Natural killer cell treated with Interleukin-12 subunit alpha and Interleukin-12 subunit beta and Interleukin-15 and Interleukin-18, amount 100 ng/mL, for 72 hours (primary cell): ENCODE data around the gene THSD7A. TPM values are rescaled to one million over a fixed set of nuclear protein-coding genes. Genes with fewer than 3 reads are reported as not detected.

Source experiments
- ATAC-seq, 2 donors: fragments of 150-1000 bp; cut with Tn5 transposase in 1 of 2; sonication (Bioruptor Pico), chemical (Tn5 transposase) in 1 of 2; 2 replicates each; pipeline ENCODE4 v1.10.0; 2021
- DNase-seq: peaks from one replicate; pipeline ENCODE4 v3.0.0; 2022; ENCODE audit warnings: low spot score
- H3K27ac Mint-ChIP-seq, 2 donors: 1 replicate in 1 of 2; 2 replicates in 1 of 2; pipeline ENCODE4 v1.8.0; 2022; ENCODE audit warnings: mixed read lengths in 2 of 2, mild to moderate bottlenecking in 1 of 2, moderate library complexity in 1 of 2
- H3K27me3 Mint-ChIP-seq, 2 donors: 1 replicate in 1 of 2; 2 replicates in 1 of 2; pipeline ENCODE4 v1.8.0; 2022; ENCODE audit warnings: mixed read lengths in 2 of 2
- H3K36me3 Mint-ChIP-seq: one replicate; pipeline ENCODE4 v1.8.0; 2022; ENCODE audit warnings: mixed read lengths
- H3K4me1 Mint-ChIP-seq, 2 donors: 1 replicate in 1 of 2; 2 replicates in 1 of 2; pipeline ENCODE4 v1.8.0; 2022; ENCODE audit warnings: low read depth in 2 of 2, mixed read lengths in 2 of 2, mild to moderate bottlenecking in 1 of 2
- H3K4me3 Mint-ChIP-seq: one replicate; pipeline ENCODE4 v1.8.0; 2022; ENCODE audit warnings: mixed read lengths
- H3K9me3 Mint-ChIP-seq: 2 replicates; pipeline ENCODE4 v1.8.0; 2022; ENCODE audit warnings: mixed read lengths
- total RNA-seq, 2 donors: library from RNA; stranded (reverse); gene quantifications; one replicate each; pipeline ENCODE4 v1.2.3, GENCODE V29; 2022

The THSD7A gene
- total RNA-seq, 2 donors from 2014 or later: 0.75 TPM; not detected in 1

DNA sequence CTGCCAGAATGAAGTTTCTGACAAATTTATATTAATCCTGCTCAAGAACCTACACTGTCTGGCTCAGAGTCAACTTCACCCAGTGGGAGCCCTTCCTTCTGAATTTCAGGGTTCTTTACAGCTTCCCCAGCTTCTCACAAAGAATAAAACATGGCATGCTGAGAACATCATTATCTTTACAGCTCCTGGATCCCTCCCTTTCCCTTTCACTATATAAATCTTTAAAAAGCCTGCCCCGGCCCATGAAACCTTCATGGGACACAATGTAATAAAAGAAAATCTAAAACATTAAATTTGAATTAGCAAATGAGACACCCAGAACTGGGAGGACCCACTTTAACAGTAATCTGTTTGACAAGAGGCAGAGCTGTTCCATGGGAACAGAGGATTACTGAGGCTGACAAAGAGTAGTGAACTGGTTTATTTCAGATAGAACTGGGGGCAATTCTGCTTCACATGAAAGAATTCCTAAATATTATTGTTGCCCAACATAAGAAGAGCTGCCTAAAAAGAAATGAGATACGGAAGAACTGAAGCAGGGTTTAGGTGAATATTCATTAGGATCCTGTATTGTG lies 222.8 kb downstream of the THSD7A start:
- no peaks in the 10 kb centered on the region for H3K36me3 Mint-ChIP-seq

DNA sequence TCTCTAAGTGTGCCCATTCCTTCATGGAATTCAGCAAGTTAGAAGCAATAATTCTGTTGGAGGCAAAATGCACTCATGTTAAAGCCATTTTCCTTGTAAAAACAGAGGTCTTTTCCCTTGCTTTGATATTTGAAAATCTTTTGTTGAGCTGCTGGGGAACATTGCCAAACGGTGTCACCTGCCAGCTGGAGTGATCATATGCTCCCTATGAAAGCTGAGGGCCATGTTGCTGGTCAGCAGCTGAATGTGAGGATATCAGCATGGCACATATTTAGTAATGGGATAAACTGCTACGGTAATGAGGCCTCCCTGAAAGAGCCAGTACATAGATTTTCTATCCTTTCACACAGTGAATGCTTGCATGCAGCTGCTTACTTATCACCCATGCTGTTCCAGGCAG lies 224.3 kb downstream of the THSD7A start:
- no peaks in the 10 kb centered on the region for H3K36me3 Mint-ChIP-seq
- H3K4me1 Mint-ChIP-seq: no peaks in the 10 kb centered on the region
- DNase-seq (no peak), ATAC-seq (no peak)
- H3K27me3 Mint-ChIP-seq: no peaks in the 10 kb centered on the region
- H3K9me3 Mint-ChIP-seq: peaks cover 10% of the 10 kb centered on the region
- H3K4me3 Mint-ChIP-seq: no peak overlapping the region
- H3K27ac Mint-ChIP-seq: no peak overlapping the region

More for the DNA sequence above, 222.8 kb downstream of the THSD7A start:
- ATAC-seq (no peak), DNase-seq (no peak)
- H3K4me3 Mint-ChIP-seq: no peak overlapping the region
- H3K27me3 Mint-ChIP-seq: no peaks in the 10 kb centered on the region
- no peaks in the 10 kb centered on the region for H3K4me1 Mint-ChIP-seq
- peaks cover 12% of the 10 kb centered on the region for H3K9me3 Mint-ChIP-seq
- H3K27ac Mint-ChIP-seq: no peak overlapping the region

GRCh38 chr7:11605749-11606148 lies 226.2 kb downstream of the THSD7A start:
- Mint-ChIP-seq H3K9me3 (peaks cover 9% of the 10 kb centered on the region), H3K36me3 (no peaks in the 10 kb centered on the region), H3K4me1 (no peaks in the 10 kb centered on the region), H3K27me3 (no peaks in the 10 kb centered on the region), H3K4me3 (no peak overlapping the region), H3K27ac (no peak overlapping the region)
- ATAC-seq (no peak), DNase-seq (no peak)

DNA sequence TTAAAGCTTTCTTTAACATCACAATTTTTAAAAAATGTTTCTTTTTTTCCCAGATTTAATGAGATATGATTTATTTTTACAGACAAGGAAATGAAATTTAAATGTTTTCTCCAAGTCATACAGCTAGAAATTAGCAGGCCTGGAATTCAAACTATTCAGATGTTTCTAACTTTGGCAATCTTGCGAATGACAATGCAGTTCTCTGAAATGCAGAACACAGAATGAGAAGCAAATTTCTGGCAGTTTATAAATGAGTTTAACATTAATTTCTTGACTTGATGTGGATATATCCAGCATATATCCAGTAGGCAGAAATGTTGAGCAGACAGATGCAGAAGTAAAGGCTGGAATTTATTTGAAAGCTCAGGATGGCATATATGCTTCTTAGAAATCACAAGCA lies 227.5 kb downstream of the THSD7A start:
- H3K4me1 Mint-ChIP-seq: no peaks in the 10 kb centered on the region
- no peak for ATAC-seq

DNA sequence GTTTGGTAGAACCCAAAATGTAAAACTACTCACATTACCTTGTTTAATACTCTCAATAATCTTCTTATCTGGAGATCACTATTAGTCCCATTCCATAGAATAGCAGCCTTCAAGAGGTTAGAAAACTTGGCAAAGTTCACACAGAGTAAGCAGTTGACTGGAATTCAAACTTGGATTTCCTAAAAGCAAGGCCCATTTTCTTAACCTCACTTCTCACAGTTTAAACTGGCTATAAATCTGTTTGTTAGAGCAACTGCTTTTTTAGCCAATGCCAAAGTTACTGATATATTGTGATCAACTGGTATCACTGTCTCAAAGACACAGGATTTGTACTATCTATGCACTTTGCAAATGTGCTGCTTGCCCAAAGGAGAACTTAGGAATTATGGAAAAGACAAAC lies 230.2 kb downstream of the THSD7A start:
- H3K9me3 Mint-ChIP-seq: peaks cover 13% of the 10 kb centered on the region

More for the DNA sequence above, 227.5 kb downstream of the THSD7A start:
- H3K9me3 Mint-ChIP-seq: peaks cover 9% of the 10 kb centered on the region
- H3K27ac Mint-ChIP-seq: no peak overlapping the region
- no peak for DNase-seq
- H3K27me3 Mint-ChIP-seq: no peaks in the 10 kb centered on the region
- H3K36me3 Mint-ChIP-seq: no peaks in the 10 kb centered on the region
- H3K4me3 Mint-ChIP-seq: no peak overlapping the region

DNA sequence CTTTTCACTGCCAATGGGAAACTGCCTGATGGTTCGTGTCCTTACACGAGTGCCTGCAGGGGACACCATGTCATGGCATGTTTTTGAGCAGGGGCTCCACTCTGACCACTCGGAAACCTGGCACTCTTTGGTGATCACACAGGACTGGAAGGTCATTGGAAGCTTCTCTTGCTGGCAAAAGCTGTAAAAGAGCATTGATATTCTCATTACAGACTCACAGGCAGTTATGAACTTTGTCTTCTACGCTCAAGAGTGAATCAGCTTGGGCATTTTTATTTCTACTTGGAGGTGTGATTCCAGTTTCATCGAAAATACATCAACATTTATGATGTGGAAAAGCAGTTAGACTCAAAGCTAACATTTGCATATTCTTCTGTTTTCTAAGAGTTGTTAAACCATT lies 238.7 kb downstream of the THSD7A start:
- H3K4me3 Mint-ChIP-seq: no peak overlapping the region
- H3K27me3 Mint-ChIP-seq: no peaks in the 10 kb centered on the region
- H3K36me3 Mint-ChIP-seq: no peaks in the 10 kb centered on the region
- no peak for DNase-seq
- peaks cover 16% of the 10 kb centered on the region for H3K9me3 Mint-ChIP-seq
- H3K4me1 Mint-ChIP-seq: no peaks in the 10 kb centered on the region
- no peak for ATAC-seq
- no peak overlapping the region for H3K27ac Mint-ChIP-seq

More for the DNA sequence above, 230.2 kb downstream of the THSD7A start:
- no peak for DNase-seq
- Mint-ChIP-seq H3K4me3 (no peak overlapping the region), H3K27me3 (no peaks in the 10 kb centered on the region), H3K4me1 (no peaks in the 10 kb centered on the region), H3K27ac (no peak overlapping the region), H3K36me3 (no peaks in the 10 kb centered on the region)
- no peak for ATAC-seq

DNA sequence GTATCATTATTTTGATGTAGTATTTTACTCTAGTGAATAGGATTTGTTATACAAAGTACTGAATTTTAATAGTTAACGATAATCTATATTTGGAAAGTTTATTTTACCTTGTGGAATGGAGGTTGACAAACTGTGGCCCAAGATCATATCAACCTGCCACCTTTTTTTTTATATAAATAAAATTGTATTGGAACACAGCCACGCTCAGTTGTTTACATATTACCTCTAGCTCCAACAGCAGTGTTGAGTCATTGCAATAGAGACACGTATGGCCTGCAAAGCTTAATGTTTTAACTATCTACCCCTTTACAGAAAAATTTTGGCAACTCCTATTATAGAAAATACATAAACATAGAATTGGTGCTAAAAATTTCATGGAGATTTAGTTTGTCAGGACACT lies 239.3 kb downstream of the THSD7A start:
- Mint-ChIP-seq H3K4me1 (no peaks in the 10 kb centered on the region), H3K36me3 (no peaks in the 10 kb centered on the region), H3K27me3 (no peaks in the 10 kb centered on the region), H3K9me3 (peaks cover 13% of the 10 kb centered on the region), H3K4me3 (no peak overlapping the region), H3K27ac (no peak overlapping the region)
- DNase-seq (no peak), ATAC-seq (no peak)

- ATAC-seq: no peak
- no peak overlapping the region for H3K4me3 Mint-ChIP-seq
- H3K4me1 Mint-ChIP-seq: no peaks in the 10 kb centered on the region
- no peaks in the 10 kb centered on the region for H3K27me3 Mint-ChIP-seq
- DNase-seq: no peak
- peaks cover 13% of the 10 kb centered on the region for H3K9me3 Mint-ChIP-seq
- no peaks in the 10 kb centered on the region for H3K36me3 Mint-ChIP-seq
- no peak overlapping the region for H3K27ac Mint-ChIP-seq
Observed at GRCh38 chr7:11591943-11592342, 240.1 kb downstream of the THSD7A start.

- Mint-ChIP-seq H3K27me3 (no peaks in the 10 kb centered on the region), H3K27ac (no peak overlapping the region), H3K9me3 (peaks cover 15% of the 10 kb centered on the region), H3K4me1 (no peaks in the 10 kb centered on the region), H3K4me3 (no peak overlapping the region), H3K36me3 (no peaks in the 10 kb centered on the region)
- ATAC-seq (no peak), DNase-seq (no peak)
Observed at GRCh38 chr7:11591055-11591633, 240.9 kb downstream of the THSD7A start.

- H3K4me1 Mint-ChIP-seq: no peaks in the 10 kb centered on the region
- DNase-seq: no peak
- no peak overlapping the region for H3K27ac Mint-ChIP-seq
- no peak overlapping the region for H3K4me3 Mint-ChIP-seq
- H3K27me3 Mint-ChIP-seq: no peaks in the 10 kb centered on the region
- no peak for ATAC-seq
- H3K9me3 Mint-ChIP-seq: peaks cover 8% of the 10 kb centered on the region
- no peaks in the 10 kb centered on the region for H3K36me3 Mint-ChIP-seq
Observed at GRCh38 chr7:11589251-11589650, 242.7 kb downstream of the THSD7A start.

DNA sequence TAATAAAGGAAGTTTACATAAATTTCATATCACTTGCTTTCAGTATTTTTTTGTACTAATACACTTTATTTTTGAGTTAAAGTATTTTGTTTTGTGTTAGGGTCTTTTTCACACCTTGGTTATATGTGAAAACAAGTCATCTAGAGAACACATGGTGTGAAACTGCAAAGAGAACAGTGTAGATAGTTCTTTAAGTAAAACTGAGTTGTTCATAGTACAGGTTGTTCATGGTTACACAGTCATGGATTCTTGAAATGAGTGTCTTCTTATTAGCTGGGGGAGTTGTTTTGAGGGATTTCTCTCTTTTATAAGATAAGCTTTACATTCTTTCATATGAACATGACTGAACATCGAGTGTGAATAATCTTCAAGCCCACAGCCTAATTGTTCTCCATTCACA lies 244.2 kb downstream of the THSD7A start:
- ATAC-seq (no peak), DNase-seq (no peak)
- no peaks in the 10 kb centered on the region for H3K27me3 Mint-ChIP-seq
- no peaks in the 10 kb centered on the region for H3K4me1 Mint-ChIP-seq
- H3K36me3 Mint-ChIP-seq: no peaks in the 10 kb centered on the region
- peaks cover 8% of the 10 kb centered on the region for H3K9me3 Mint-ChIP-seq
- H3K4me3 Mint-ChIP-seq: no peak overlapping the region
- H3K27ac Mint-ChIP-seq: no peak overlapping the region

- Mint-ChIP-seq H3K4me1 (no peaks in the 10 kb centered on the region), H3K27me3 (no peaks in the 10 kb centered on the region)
- no peak for DNase-seq
Observed at GRCh38 chr7:11587048-11587447, 244.9 kb downstream of the THSD7A start.

GRCh38 chr7:11584406-11585031 lies 247.5 kb downstream of the THSD7A start:
- ATAC-seq (no peak), DNase-seq (no peak)
- Mint-ChIP-seq H3K9me3 (peaks cover 8% of the 10 kb centered on the region), H3K4me1 (no peaks in the 10 kb centered on the region), H3K36me3 (no peaks in the 10 kb centered on the region), H3K27ac (no peak overlapping the region), H3K4me3 (no peak overlapping the region), H3K27me3 (no peaks in the 10 kb centered on the region)

More at GRCh38 chr7:11587048-11587447, 244.9 kb downstream of the THSD7A start:
- ATAC-seq: no peak
- H3K36me3 Mint-ChIP-seq: no peaks in the 10 kb centered on the region
- H3K4me3 Mint-ChIP-seq: no peak overlapping the region
- H3K9me3 Mint-ChIP-seq: peaks cover 8% of the 10 kb centered on the region
- no peak overlapping the region for H3K27ac Mint-ChIP-seq

GRCh38 chr7:11579141-11579540 lies 252.9 kb downstream of the THSD7A start:
- Mint-ChIP-seq H3K36me3 (no peaks in the 10 kb centered on the region), H3K27ac (no peak overlapping the region), H3K27me3 (no peaks in the 10 kb centered on the region), H3K9me3 (no peaks in the 10 kb centered on the region), H3K4me1 (no peaks in the 10 kb centered on the region), H3K4me3 (no peak overlapping the region)
- no peak for ATAC-seq
- no peak for DNase-seq
